ENCODE data around the gene TLDC2. TPM values are rescaled to one million over a fixed set of nuclear protein-coding genes. Genes with fewer than 3 reads are reported as not detected.

The TLDC2 gene
- total and polyA plus RNA-seq, 4 donors: 0.05 to 0.33 (median 0.08) TPM; not detected in 1

GRCh38 chr20:36891211-36891610 is 15.3 kb downstream of the TLDC2 start:
- H3K27ac ChIP-seq (ENCODE audit: low read depth in 1 of 2, low read length in 2 of 2): no peak overlapping the region
- H3K9ac ChIP-seq (ENCODE audit: low read depth in 1 of 2, low read length in 2 of 2): no peak overlapping the region
- no peaks in the 10 kb centered on the region for H3K27me3 ChIP-seq (ENCODE audit: control insufficient read depth in 4 of 4, insufficient read depth in 4 of 4, low read length in 3 of 4)
- DNase-seq (ENCODE audit: low spot score): no peak
- TF ChIP-seq JUND (IDR thresholded peaks at IDR 0.05): no peak
- no peak for TF ChIP-seq MAX (IDR thresholded peaks at IDR 0.05)
- no peak for TF ChIP-seq ZBTB33 (IDR thresholded peaks at IDR 0.05)
- TF ChIP-seq ATF3 (IDR thresholded peaks at IDR 0.05): no peak
- no peak for TF ChIP-seq SP1 (IDR thresholded peaks at IDR 0.05)
- no peak for TF ChIP-seq HNF4G (IDR thresholded peaks at IDR 0.05)
- no peak for TF ChIP-seq RXRA (IDR thresholded peaks at IDR 0.05)
- no peak for TF ChIP-seq REST (IDR thresholded peaks at IDR 0.05)
- no peak for TF ChIP-seq TAF1 (conservative IDR thresholded peaks at IDR 0.05)
- TF ChIP-seq HNF4A (conservative IDR thresholded peaks at IDR 0.05): no peak
- no peak for TF ChIP-seq EGR1 (IDR thresholded peaks at IDR 0.05; ENCODE audit: low read depth in 2 of 2)
- no peak for TF ChIP-seq YY1 (IDR thresholded peaks at IDR 0.05)
- no peak for TF ChIP-seq NR2F2 (IDR thresholded peaks at IDR 0.05)
- no peak for TF ChIP-seq RAD21 (IDR thresholded peaks at IDR 0.05)
- no peak for TF ChIP-seq GABPA (IDR thresholded peaks at IDR 0.05 in 1 of 2, conservative IDR thresholded peaks at IDR 0.05 in 1 of 2)
- TF ChIP-seq FOXA2 (IDR thresholded peaks at IDR 0.05): no peak
- no peak for TF ChIP-seq FOXA1 (IDR thresholded peaks at IDR 0.05)
- no peak for TF ChIP-seq CTCF (IDR thresholded peaks at IDR 0.05; ENCODE audit: low read depth, low read length, missing input control)
- H3K36me3 ChIP-seq (ENCODE audit: control insufficient read depth in 4 of 4, insufficient read depth in 3 of 4, low read depth in 1 of 4, low read length in 3 of 4): peaks cover 5 to 31% (median 18%) of the 10 kb centered on the region in 4 donors
- H3K4me3 ChIP-seq (ENCODE audit: low read depth in 1 of 3, low read length in 3 of 3): no peak overlapping the region
- no peaks in the 10 kb centered on the region for H3K9me3 ChIP-seq (ENCODE audit: control insufficient read depth in 4 of 4, low read length in 3 of 4)
- WGBS: 94% methylated on average over 4 of the region's 4 CpGs
- peaks cover 0 to 5% (median 2%) of the 10 kb centered on the region in 4 donors for H3K4me1 ChIP-seq (ENCODE audit: control insufficient read depth in 4 of 4, insufficient read depth in 4 of 4, low read length in 3 of 4)
